ENCODE results near the gene LRCH1. TPM values are rescaled to one million over a fixed set of nuclear protein-coding genes. Genes with fewer than 3 reads are reported as not detected.

Gene LRCH1
- total RNA-seq, 2 experiments from 2014 or later = 16.9 to 17.9 TPM

DNA sequence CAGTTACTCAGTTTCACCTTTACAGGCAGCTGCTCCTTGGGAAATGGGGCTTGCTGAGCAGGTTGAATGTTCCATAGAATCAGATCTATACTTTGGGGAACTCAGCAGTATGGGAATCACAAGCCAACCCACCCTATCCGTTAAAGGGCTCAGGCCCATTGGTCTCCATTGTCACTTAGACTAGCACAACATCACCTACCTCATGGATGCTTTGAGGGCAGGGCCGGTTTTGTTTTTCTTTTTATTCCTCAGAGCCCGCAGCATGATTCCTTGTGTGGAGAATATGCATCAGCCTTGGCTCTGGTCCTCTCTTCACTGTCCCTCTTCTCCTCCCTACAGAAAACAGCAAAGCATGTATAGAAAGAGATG, 48.0 kb downstream of the LRCH1 start:
- Mint-ChIP-seq H3K27ac (no peak overlapping the region), H3K4me3 (no peak overlapping the region), H3K36me3 (no peaks in the 10 kb centered on the region), H3K27me3 (no peaks in the 10 kb centered on the region), H3K9me3 (no peaks in the 10 kb centered on the region), H3K4me1 (ENCODE audit: low read depth) (peaks cover 64% of the 10 kb centered on the region)
- no peak for DNase-seq
- intact Hi-C loops (cut with micrococcal nuclease) = no loop called here
- CTCF ChIA-PET = no interaction called here
- POLR2A ChIA-PET = no interaction called here

DNA sequence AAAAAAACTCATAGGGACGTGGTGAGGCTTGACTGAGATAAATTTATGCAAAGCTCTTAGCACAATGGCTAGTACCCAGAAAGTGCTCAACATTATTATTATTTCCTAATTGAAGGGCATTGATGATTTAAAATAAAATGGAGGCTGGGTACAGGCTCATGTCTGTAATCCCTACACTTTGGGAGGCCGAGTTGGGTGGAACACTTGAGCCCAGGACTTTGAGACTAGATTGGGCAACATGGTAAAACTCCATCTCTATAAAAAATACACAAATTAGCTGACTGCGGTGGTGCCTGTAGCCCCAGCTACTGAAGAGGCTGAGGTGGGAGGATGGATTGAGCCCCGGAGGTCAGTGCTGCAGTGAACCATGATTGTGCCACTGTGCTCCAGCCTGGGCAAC, 49.6 kb downstream of the LRCH1 start:
- Mint-ChIP-seq H3K27ac (no peak overlapping the region), H3K4me3 (no peak overlapping the region), H3K9me3 (no peaks in the 10 kb centered on the region), H3K36me3 (no peaks in the 10 kb centered on the region), H3K4me1 (ENCODE audit: low read depth) (peaks cover 73% of the 10 kb centered on the region), H3K27me3 (no peaks in the 10 kb centered on the region)
- ChIA-PET POLR2A (no interaction called here), CTCF (interaction anchor here (0.9 to 1.3 kb wide), 4 partner anchors 9 to 119 kb away, joined by 3 to 5 read pairs (median 4); no protein-coding TSS in a partner anchor)
- intact Hi-C loops (cut with micrococcal nuclease) = no loop called here
- no peak for DNase-seq

DNA sequence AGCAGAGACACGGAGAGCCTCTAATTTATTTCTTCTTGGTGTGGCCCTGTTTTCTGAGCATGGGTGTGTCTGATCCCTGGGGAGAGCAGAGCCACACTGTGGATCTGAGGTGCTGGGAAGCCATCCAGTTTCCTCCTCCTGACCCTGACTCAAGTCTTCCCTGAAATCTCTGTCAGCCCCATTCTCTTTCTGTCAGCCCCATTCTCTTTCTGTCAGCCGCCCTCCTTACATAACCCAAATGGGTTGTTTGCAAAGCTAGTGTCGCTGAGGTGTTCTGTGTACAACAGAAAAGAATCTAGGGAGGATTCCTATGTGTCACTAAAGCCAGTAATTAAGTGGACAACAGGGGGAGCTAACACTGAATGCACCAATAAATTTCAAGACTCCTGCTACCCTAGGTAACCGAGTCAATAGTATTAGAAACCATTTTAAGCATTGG, 50.2 kb downstream of the LRCH1 start:
- Mint-ChIP-seq H3K36me3 (no peaks in the 10 kb centered on the region), H3K27ac (no peak overlapping the region), H3K9me3 (no peaks in the 10 kb centered on the region), H3K4me3 (no peak overlapping the region), H3K4me1 (ENCODE audit: low read depth) (peaks cover 73% of the 10 kb centered on the region), H3K27me3 (no peaks in the 10 kb centered on the region)
- CTCF ChIA-PET = interaction anchor here (1.0 to 1.2 kb wide), 3 partner anchors 10 to 118 kb away, joined by 3 to 5 read pairs (median 4); no protein-coding TSS in a partner anchor
- DNase-seq = no peak
- intact Hi-C loops (cut with micrococcal nuclease) = no loop called here
- POLR2A ChIA-PET = no interaction called here

DNA sequence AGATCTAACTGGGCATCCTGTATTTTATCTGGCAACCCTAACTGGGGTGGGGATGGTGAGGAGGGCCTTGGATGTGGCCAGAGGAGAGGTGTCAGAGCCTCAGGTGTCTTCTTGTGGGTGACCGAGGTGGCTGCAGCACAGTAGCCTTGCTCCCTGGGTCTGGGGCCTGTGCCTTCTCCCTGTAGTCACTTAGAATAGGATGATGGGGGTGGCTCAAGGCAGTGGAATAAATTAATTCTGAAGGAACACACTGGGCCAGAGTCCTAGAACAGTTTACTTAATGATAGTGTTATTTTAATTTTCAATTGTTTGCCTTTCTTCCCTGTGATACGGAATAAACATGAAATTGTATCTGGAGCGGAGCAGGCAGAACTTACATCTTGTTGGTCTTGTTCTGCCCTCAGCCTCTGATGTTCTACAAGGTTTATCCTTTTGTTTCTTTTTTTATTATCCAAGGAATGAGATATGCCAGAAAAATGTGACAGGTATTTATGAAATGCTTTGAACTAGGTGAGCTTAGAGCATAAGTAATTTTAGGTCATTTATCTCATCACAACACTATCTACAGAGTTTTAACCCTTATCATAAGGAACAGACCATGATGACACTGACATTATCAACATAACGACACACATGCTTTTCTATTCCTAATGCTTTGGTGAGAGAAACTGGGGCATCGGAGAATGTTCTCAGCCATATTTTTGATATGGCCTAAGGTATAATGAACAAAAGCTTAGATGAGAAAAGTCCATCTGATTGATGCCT, 51.4 kb downstream of the LRCH1 start:
- no peaks in the 10 kb centered on the region for H3K27me3 Mint-ChIP-seq
- no peak overlapping the region for H3K27ac Mint-ChIP-seq
- peaks cover 64% of the 10 kb centered on the region for H3K4me1 Mint-ChIP-seq (ENCODE audit: low read depth)
- no peak overlapping the region for H3K4me3 Mint-ChIP-seq
- DNase-seq = no peak
- ChIA-PET POLR2A (no interaction called here), CTCF (interaction anchor here (1.1 kb wide), 1 partner anchor 9 kb away, joined by 4 read pairs; no protein-coding TSS in a partner anchor)
- H3K36me3 Mint-ChIP-seq = no peaks in the 10 kb centered on the region
- intact Hi-C loops (cut with micrococcal nuclease) = no loop called here
- H3K9me3 Mint-ChIP-seq = no peaks in the 10 kb centered on the region

DNA sequence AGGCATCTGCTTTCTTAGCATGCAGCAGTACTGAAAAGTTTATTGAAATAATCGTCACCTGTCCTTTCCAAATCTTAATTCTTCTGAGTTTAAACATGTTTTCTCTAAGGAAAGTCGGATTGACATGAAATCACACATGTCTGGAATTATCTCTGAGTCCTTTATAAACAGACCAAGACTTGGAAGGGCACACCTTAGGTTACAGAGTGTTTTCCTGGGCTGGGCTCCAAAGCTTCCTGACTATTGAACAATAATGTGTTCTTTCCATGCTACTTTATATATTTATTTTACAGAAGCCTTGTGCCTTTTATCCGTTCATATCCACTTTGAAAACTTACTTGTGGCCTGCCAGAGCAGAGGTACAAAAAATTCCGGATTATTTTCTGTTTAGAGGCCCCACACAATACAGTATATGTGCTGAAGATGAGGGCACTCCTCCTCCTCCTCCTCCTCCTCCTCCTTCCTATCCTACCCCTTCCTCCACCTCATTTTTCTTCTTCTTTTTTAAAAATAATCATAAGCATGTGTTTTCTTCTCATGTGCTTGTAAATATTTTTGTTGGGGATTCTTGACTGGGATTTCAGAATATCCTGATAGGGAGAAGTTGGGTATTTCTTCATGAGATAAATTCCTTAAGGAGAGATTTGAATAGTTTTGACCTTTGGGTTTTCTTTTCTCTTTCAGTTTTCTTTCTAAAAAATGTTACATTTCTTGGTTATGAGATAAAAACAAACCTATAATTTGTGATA, 52.3 kb downstream of the LRCH1 start:
- H3K9me3 Mint-ChIP-seq = no peaks in the 10 kb centered on the region
- no peak for DNase-seq
- H3K27me3 Mint-ChIP-seq = no peaks in the 10 kb centered on the region
- H3K4me1 Mint-ChIP-seq (ENCODE audit: low read depth) = peaks cover 65% of the 10 kb centered on the region
- intact Hi-C loops (cut with micrococcal nuclease) = no loop called here
- no peaks in the 10 kb centered on the region for H3K36me3 Mint-ChIP-seq
- ChIA-PET CTCF (no interaction called here), POLR2A (no interaction called here)
- no peak overlapping the region for H3K4me3 Mint-ChIP-seq
- no peak overlapping the region for H3K27ac Mint-ChIP-seq

DNA sequence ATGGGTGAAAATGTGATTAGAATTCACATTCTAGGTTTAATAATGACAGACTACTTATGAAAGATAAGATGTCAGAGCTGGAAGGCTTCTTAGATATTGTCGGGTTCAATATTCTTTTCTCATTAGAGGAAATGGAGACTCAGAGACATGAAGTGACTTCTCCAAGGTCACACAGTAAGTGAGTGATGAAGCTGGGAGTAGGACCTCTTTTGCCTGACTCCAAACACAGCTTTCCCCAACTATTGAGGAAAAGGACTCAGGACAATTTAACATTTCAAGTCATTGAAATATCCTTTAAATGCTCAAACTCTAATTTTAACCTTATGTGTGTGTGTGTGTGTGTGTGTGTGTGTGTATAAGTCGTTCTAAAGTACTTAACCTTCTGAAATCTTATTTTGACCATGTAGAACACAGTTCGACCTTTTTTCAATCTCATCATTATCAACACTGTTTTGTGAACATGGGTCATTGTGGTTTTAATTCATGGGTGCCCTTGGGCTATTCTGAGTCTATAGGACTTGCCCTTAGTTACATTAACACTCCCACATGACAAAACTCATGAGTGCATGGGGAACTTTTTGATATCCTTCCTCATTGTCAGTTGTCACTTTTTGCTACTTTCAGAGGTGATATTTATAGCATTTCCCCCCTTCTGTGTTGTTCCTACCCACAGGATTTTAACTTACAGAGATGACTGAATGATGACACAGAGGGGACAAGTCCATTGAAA, 53.0 kb downstream of the LRCH1 start:
- ChIA-PET CTCF (interaction anchor here (0.7 kb wide), 1 partner anchor 108 kb away, joined by 3 read pairs; no protein-coding TSS in a partner anchor), POLR2A (no interaction called here)
- Mint-ChIP-seq H3K27ac (no peak overlapping the region), H3K4me1 (ENCODE audit: low read depth) (peaks cover 59% of the 10 kb centered on the region), H3K36me3 (no peaks in the 10 kb centered on the region), H3K27me3 (no peaks in the 10 kb centered on the region), H3K4me3 (no peak overlapping the region), H3K9me3 (no peaks in the 10 kb centered on the region)
- intact Hi-C loops (cut with micrococcal nuclease) = loop anchor here (2.0 kb wide), 3 partner anchors 13 to 63 kb away; no protein-coding TSS in a partner anchor
- no peak for DNase-seq

DNA sequence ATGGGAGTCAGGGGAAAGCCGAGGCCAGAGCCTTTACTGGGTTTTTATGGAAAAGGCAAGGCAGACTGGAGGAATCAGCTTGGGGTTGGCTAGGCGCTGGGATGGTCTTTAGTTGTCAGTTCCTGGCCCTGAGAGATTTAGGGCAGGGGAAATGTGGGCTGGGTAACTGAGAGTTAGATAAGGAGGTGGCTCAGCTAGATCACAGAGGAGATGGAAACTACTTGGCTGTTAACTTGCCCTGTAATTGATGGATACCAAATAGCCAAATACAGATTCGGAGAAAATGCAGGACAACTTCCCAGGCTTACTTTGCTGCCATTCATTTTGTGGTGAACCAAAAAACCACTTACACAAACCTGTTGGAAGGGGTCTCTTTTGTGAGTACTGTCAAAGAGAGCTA, 54.0 kb downstream of the LRCH1 start:
- DNase-seq = no peak
- Mint-ChIP-seq H3K4me3 (no peak overlapping the region), H3K4me1 (ENCODE audit: low read depth) (peaks cover 49% of the 10 kb centered on the region), H3K9me3 (no peaks in the 10 kb centered on the region), H3K36me3 (no peaks in the 10 kb centered on the region), H3K27ac (no peak overlapping the region), H3K27me3 (no peaks in the 10 kb centered on the region)
- intact Hi-C loops (cut with micrococcal nuclease) = loop anchor here (2.0 kb wide), 3 partner anchors 14 to 62 kb away; no protein-coding TSS in a partner anchor
- POLR2A ChIA-PET = no interaction called here
- CTCF ChIA-PET = interaction anchor here (0.7 kb wide), 1 partner anchor 107 kb away, joined by 3 read pairs; no protein-coding TSS in a partner anchor

DNA sequence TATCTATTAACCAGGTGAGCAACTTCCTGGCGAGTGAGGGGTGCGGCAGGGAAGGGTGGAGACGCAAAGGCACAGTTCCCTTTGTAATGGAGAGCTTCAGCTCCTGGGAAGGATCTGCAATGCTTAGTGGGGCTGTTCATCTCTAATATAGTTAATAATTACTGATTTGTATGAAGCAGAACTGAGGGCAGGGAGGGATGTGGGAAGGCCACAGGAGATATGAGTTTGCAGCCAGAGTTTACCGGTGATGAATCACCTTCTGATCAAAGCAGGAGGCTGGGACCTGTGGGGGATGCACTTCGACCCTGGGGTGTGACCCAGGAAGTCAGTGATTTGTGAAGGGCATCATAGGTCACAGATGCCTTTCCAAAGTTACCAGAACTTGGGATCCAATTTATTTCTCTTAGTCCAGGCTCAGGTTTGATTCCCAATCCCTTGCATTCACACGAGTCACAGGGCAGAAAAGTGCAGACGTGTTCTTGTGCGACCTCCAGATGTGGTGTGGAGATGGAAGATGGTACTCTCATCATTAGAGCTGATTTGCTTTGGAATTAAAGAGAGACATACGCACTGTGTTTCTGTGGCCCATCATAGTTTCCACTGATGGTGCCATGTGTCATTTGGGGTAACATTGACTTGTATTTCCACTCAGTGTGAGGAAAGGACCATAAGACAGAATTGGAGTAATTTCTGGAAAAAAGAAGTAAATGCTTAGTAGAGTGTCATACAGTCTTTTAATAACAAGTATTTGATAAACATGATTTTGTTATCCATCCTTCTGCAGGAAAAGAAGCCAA, 55.0 kb downstream of the LRCH1 start:
- CTCF ChIA-PET = no interaction called here
- no peak overlapping the region for H3K4me3 Mint-ChIP-seq
- peaks cover 42% of the 10 kb centered on the region for H3K4me1 Mint-ChIP-seq (ENCODE audit: low read depth)

DNA sequence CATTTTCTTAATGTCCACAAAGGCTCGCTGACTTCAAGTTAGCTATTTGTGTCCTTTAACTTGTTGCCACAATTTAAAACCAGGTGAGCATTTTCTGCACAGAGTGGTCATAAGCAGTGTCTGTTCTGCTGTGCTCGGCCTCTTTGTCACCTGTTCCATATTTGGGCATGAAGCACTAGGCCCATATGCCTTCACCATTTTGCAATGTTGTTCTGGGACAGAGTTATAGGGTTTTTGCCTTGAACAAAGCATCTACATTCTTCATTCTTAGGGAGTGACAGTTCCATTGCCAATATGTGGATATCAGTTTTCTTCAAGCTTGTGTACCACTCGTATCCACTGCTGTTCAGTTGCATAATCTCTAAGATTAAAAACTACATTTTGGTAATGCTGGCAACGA, 56.1 kb downstream of the LRCH1 start:
- ChIA-PET CTCF (no interaction called here), POLR2A (no interaction called here)
- no peaks in the 10 kb centered on the region for H3K9me3 Mint-ChIP-seq
- intact Hi-C loops (cut with micrococcal nuclease) = no loop called here
- H3K36me3 Mint-ChIP-seq = no peaks in the 10 kb centered on the region
- H3K4me3 Mint-ChIP-seq = no peak overlapping the region
- no peak for DNase-seq
- no peak overlapping the region for H3K27ac Mint-ChIP-seq
- no peaks in the 10 kb centered on the region for H3K27me3 Mint-ChIP-seq
- H3K4me1 Mint-ChIP-seq (ENCODE audit: low read depth) = peaks cover 42% of the 10 kb centered on the region

More for the DNA sequence above, 55.0 kb downstream of the LRCH1 start:
- peak; percentile 46 for DNase-seq
- Mint-ChIP-seq H3K9me3 (no peaks in the 10 kb centered on the region), H3K27ac (no peak overlapping the region), H3K36me3 (no peaks in the 10 kb centered on the region), H3K27me3 (no peaks in the 10 kb centered on the region)
- POLR2A ChIA-PET = no interaction called here
- intact Hi-C loops (cut with micrococcal nuclease) = loop anchor here (2.0 kb wide), 3 partner anchors 15 to 61 kb away; no protein-coding TSS in a partner anchor

DNA sequence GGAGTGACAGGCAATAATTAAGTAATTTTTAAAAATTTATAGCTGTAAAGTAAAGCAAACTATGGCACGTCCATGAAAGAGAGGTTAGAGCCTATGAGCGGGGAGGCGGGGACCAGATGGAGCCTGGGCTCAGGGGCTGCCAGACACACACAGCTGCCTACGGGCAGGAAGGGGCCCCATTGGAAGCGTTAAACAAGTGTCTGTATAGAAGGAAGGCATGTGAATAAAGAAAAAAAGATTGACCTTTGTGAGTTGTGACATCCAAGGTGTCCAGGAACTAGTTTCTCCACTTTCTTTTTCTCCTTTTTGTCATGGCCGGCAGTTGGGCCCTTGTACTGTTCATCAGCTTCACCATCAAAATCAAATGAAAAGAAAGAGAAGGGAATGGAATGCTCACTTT, 56.8 kb downstream of the LRCH1 start:
- intact Hi-C loops (cut with micrococcal nuclease) = no loop called here

DNA sequence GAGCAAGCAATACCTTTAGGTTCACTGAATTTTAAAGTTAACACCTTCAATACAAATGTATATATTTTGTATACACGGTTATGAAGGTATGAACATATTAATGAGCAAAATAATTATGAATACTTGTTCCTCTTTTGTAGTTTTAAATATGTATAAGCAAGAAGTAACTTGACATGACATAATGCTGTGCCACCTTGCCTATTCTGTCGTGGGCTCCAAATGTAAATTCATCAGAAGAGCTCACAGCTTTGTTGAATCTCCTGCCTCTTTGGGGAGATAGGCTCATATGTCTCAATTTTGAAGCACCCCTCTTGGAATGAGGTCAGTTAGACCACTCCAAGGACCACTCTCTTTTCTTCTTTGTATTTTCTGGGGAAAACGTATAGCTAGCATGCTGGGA, 59.3 kb downstream of the LRCH1 start:
- DNase-seq = no peak
- H3K4me3 Mint-ChIP-seq = no peak overlapping the region
- no peaks in the 10 kb centered on the region for H3K9me3 Mint-ChIP-seq
- peaks cover 34% of the 10 kb centered on the region for H3K4me1 Mint-ChIP-seq (ENCODE audit: low read depth)
- no peaks in the 10 kb centered on the region for H3K27me3 Mint-ChIP-seq
- H3K36me3 Mint-ChIP-seq = no peaks in the 10 kb centered on the region
- intact Hi-C loops (cut with micrococcal nuclease) = no loop called here
- H3K27ac Mint-ChIP-seq = no peak overlapping the region
- POLR2A ChIA-PET = no interaction called here
- CTCF ChIA-PET = interaction anchor here (0.5 to 1.6 kb wide), 2 partner anchors 60 to 1483 kb away, joined by 3 to 5 read pairs; partner anchors contain the start of gene MED4

More for the DNA sequence above, 56.8 kb downstream of the LRCH1 start:
- no peak for DNase-seq
- ChIA-PET POLR2A (no interaction called here), CTCF (interaction anchor here (1.0 kb wide), 1 partner anchor 58 kb away, joined by 4 read pairs; no protein-coding TSS in a partner anchor)
- Mint-ChIP-seq H3K27me3 (no peaks in the 10 kb centered on the region), H3K36me3 (no peaks in the 10 kb centered on the region), H3K4me3 (no peak overlapping the region), H3K9me3 (no peaks in the 10 kb centered on the region), H3K4me1 (ENCODE audit: low read depth) (peaks cover 41% of the 10 kb centered on the region), H3K27ac (no peak overlapping the region)
